ENCODE data around the gene DLEU7. TPM values are rescaled to one million over a fixed set of nuclear protein-coding genes. Genes with fewer than 3 reads are reported as not detected.

DLEU7 gene
- total RNA-seq (2022) (not detected in 2 replicates), Bru-seq, nascent RNA (percentile 24 among the genes with signal in this experiment), BruChase-seq, experiment 1, labeled RNA remaining after a 6-hour chase (percentile 26 among the genes with signal in this experiment), BruChase-seq, experiment 2, labeled RNA remaining after a 2-hour chase (percentile 26 among the genes with signal in this experiment)
- long read RNA-seq, partial matches to known transcripts: 0 of 1 reads
- long read RNA-seq, other reads (novel, unspliced or antisense): 1 of 1 reads

- peaks cover 13% of the 10 kb centered on the region for H3K27me3 Mint-ChIP-seq (ENCODE audit: insufficient read depth, unreplicated experiment)
- DNase-seq (ENCODE audit: unreplicated experiment): no peak
- no peak within 1 kb of the TSS for H3K4me3 Mint-ChIP-seq (ENCODE audit: unreplicated experiment)
- no TSS peak for BruUV-seq (replicated peaks)
- intact Hi-C loops (cut with micrococcal nuclease): no loop called here
- ChIA-PET CTCF (interaction anchor here (0.6 kb wide), 1 partner anchor 54 kb away, joined by 3 read pairs; no protein-coding TSS in a partner anchor), POLR2A (no interaction called here)
- no peaks in the 10 kb centered on the region for H3K4me1 Mint-ChIP-seq (ENCODE audit: insufficient read depth, unreplicated experiment)
- no peak within 1 kb of the TSS for H3K27ac Mint-ChIP-seq (ENCODE audit: low read depth, unreplicated experiment)
- no peaks in the 10 kb centered on the region for H3K9me3 Mint-ChIP-seq (ENCODE audit: unreplicated experiment)
- no peak for TF ChIP-seq CTCF (IDR thresholded peaks at IDR 0.05; ENCODE audit: unreplicated experiment)
- no peaks in the 10 kb centered on the region for H3K36me3 Mint-ChIP-seq (ENCODE audit: insufficient read depth, unreplicated experiment)
Measured at GRCh38 chr13:50843257-50844083, at the start of gene DLEU7. TSS of gene DLEU7 (minus strand) at chr13:50843692. CDS start at chr13:50843646, 46 bp downstream.

- TF ChIP-seq CTCF (IDR thresholded peaks at IDR 0.05; ENCODE audit: unreplicated experiment): no peak
- no TSS peak for BruUV-seq (replicated peaks)
- no peak for DNase-seq (ENCODE audit: unreplicated experiment)
- Mint-ChIP-seq H3K4me3 (ENCODE audit: unreplicated experiment) (no peak overlapping the region), H3K36me3 (ENCODE audit: insufficient read depth, unreplicated experiment) (no peaks in the 10 kb centered on the region), H3K9me3 (ENCODE audit: unreplicated experiment) (no peaks in the 10 kb centered on the region), H3K4me1 (ENCODE audit: insufficient read depth, unreplicated experiment) (no peaks in the 10 kb centered on the region), H3K27me3 (ENCODE audit: insufficient read depth, unreplicated experiment) (no peaks in the 10 kb centered on the region), H3K27ac (ENCODE audit: low read depth, unreplicated experiment) (no peak overlapping the region)
- POLR2A ChIA-PET: interaction anchor here (0.6 to 0.7 kb wide), 2 partner anchors 35 to 1032 kb away, joined by 3 to 4 read pairs; no protein-coding TSS in a partner anchor
- CTCF ChIA-PET: interaction anchor here (0.6 to 0.7 kb wide), 6 partner anchors 13 to 1778 kb away, joined by 3 to 6 read pairs (median 4); no protein-coding TSS in a partner anchor
- intact Hi-C loops (cut with micrococcal nuclease): no loop called here
Measured at GRCh38 chr13:50892210-50892944, 48.9 kb upstream of the DLEU7 start.

- no peak for TF ChIP-seq CTCF (IDR thresholded peaks at IDR 0.05; ENCODE audit: unreplicated experiment)
- H3K9me3 Mint-ChIP-seq (ENCODE audit: unreplicated experiment): no peaks in the 10 kb centered on the region
- POLR2A ChIA-PET: no interaction called here
- no peaks in the 10 kb centered on the region for H3K36me3 Mint-ChIP-seq (ENCODE audit: insufficient read depth, unreplicated experiment)
- DNase-seq (ENCODE audit: unreplicated experiment): no peak
- peaks cover 7% of the 10 kb centered on the region for H3K27me3 Mint-ChIP-seq (ENCODE audit: insufficient read depth, unreplicated experiment)
- H3K4me1 Mint-ChIP-seq (ENCODE audit: insufficient read depth, unreplicated experiment): no peaks in the 10 kb centered on the region
- H3K4me3 Mint-ChIP-seq (ENCODE audit: unreplicated experiment): no peak overlapping the region
- no peak overlapping the region for H3K27ac Mint-ChIP-seq (ENCODE audit: low read depth, unreplicated experiment)
- no TSS peak for BruUV-seq (replicated peaks)
- CTCF ChIA-PET: interaction anchor here (1.1 kb wide), 1 partner anchor 20 kb away, joined by 3 read pairs; no protein-coding TSS in a partner anchor
- intact Hi-C loops (cut with micrococcal nuclease): no loop called here
Measured at GRCh38 chr13:50891206-50891605, 47.7 kb upstream of the DLEU7 start.
